ENCODE results near the gene CA9. TPM values are rescaled to one million over a fixed set of nuclear protein-coding genes. Genes with fewer than 3 reads are reported as not detected.

The CA9 gene
- total RNA-seq, 2 donors from 2014 or later, result not detected

- ATAC-seq, result no peak
- no peaks in the 10 kb centered on the region for H3K9me3 ChIP-seq (ENCODE audit: control insufficient read depth, low read length, poor library complexity, severe bottlenecking)
- peaks cover 15% of the 10 kb centered on the region for H3K4me1 Mint-ChIP-seq
- peak overlapping the region; percentile 65 for H3K27ac Mint-ChIP-seq
- no peak for DNase-seq
- H3K27me3 Mint-ChIP-seq, result no peaks in the 10 kb centered on the region
- H3K4me3 Mint-ChIP-seq, result no peak overlapping the region
- peaks cover 20% of the 10 kb centered on the region for H3K36me3 Mint-ChIP-seq (ENCODE audit: low read depth)
Measured at GRCh38 chr9:35711501-35712428, 38.0 kb downstream of the CA9 start.

- Mint-ChIP-seq H3K4me1 (peaks cover 11% of the 10 kb centered on the region), H3K4me3 (no peak overlapping the region), H3K27me3 (no peaks in the 10 kb centered on the region), H3K27ac (peak overlapping the region; percentile 79), H3K36me3 (ENCODE audit: low read depth) (peaks cover 12% of the 10 kb centered on the region)
- no peaks in the 10 kb centered on the region for H3K9me3 ChIP-seq (ENCODE audit: control insufficient read depth, low read length, poor library complexity, severe bottlenecking)
- ATAC-seq (no peak), DNase-seq (no peak)
Measured at GRCh38 chr9:35712762-35713400, 39.2 kb downstream of the CA9 start.

GRCh38 chr9:35713578-35713977 is 39.9 kb downstream of the CA9 start:
- no peaks in the 10 kb centered on the region for H3K9me3 ChIP-seq (ENCODE audit: control insufficient read depth, low read length, poor library complexity, severe bottlenecking)
- ATAC-seq (no peak), DNase-seq (no peak)
- Mint-ChIP-seq H3K4me1 (peaks cover 8% of the 10 kb centered on the region), H3K36me3 (ENCODE audit: low read depth) (peaks cover 15% of the 10 kb centered on the region), H3K27me3 (no peaks in the 10 kb centered on the region), H3K27ac (peak overlapping the region; percentile 79), H3K4me3 (no peak overlapping the region)

- Mint-ChIP-seq H3K36me3 (ENCODE audit: low read depth) (peaks cover 15% of the 10 kb centered on the region), H3K27me3 (no peaks in the 10 kb centered on the region), H3K27ac (no peak overlapping the region), H3K4me3 (no peak overlapping the region), H3K4me1 (peaks cover 8% of the 10 kb centered on the region)
- DNase-seq (no peak), ATAC-seq (no peak)
- H3K9me3 ChIP-seq (ENCODE audit: control insufficient read depth, low read length, poor library complexity, severe bottlenecking), result no peaks in the 10 kb centered on the region
Measured at GRCh38 chr9:35714123-35714522, 40.4 kb downstream of the CA9 start.

GRCh38 chr9:35714579-35715252 is 41.0 kb downstream of the CA9 start:
- DNase-seq (no peak), ATAC-seq (no peak)
- Mint-ChIP-seq H3K36me3 (ENCODE audit: low read depth) (peaks cover 15% of the 10 kb centered on the region), H3K4me1 (peaks cover 8% of the 10 kb centered on the region), H3K27ac (peak overlapping the region; percentile 16), H3K4me3 (no peak overlapping the region), H3K27me3 (no peaks in the 10 kb centered on the region)
- no peaks in the 10 kb centered on the region for H3K9me3 ChIP-seq (ENCODE audit: control insufficient read depth, low read length, poor library complexity, severe bottlenecking)

- Mint-ChIP-seq H3K27me3 (no peaks in the 10 kb centered on the region), H3K4me1 (peaks cover 8% of the 10 kb centered on the region), H3K4me3 (no peak overlapping the region), H3K36me3 (ENCODE audit: low read depth) (peaks cover 15% of the 10 kb centered on the region), H3K27ac (peak overlapping the region; percentile 63)
- H3K9me3 ChIP-seq (ENCODE audit: control insufficient read depth, low read length, poor library complexity, severe bottlenecking), result no peaks in the 10 kb centered on the region
- no peak for DNase-seq
- no peak for ATAC-seq
Measured at GRCh38 chr9:35716230-35716629, 42.5 kb downstream of the CA9 start.

- peak overlapping the region; percentile 63 for H3K27ac Mint-ChIP-seq
- H3K4me1 Mint-ChIP-seq, result peaks cover 10% of the 10 kb centered on the region
- no peak for DNase-seq
- peaks cover 23% of the 10 kb centered on the region for H3K36me3 Mint-ChIP-seq (ENCODE audit: low read depth)
- no peak for ATAC-seq
- no peak overlapping the region for H3K4me3 Mint-ChIP-seq
- H3K27me3 Mint-ChIP-seq, result no peaks in the 10 kb centered on the region
- H3K9me3 ChIP-seq (ENCODE audit: control insufficient read depth, low read length, poor library complexity, severe bottlenecking), result no peaks in the 10 kb centered on the region
Measured at GRCh38 chr9:35717132-35717870, 43.6 kb downstream of the CA9 start.

GRCh38 chr9:35718721-35719511 is 45.2 kb downstream of the CA9 start:
- DNase-seq, result no peak
- Mint-ChIP-seq H3K36me3 (ENCODE audit: low read depth) (peaks cover 23% of the 10 kb centered on the region), H3K27ac (peak overlapping the region; percentile 71), H3K4me3 (no peak overlapping the region), H3K27me3 (no peaks in the 10 kb centered on the region), H3K4me1 (peaks cover 8% of the 10 kb centered on the region)
- ATAC-seq, result peak; percentile 76
- H3K9me3 ChIP-seq (ENCODE audit: control insufficient read depth, low read length, poor library complexity, severe bottlenecking), result no peaks in the 10 kb centered on the region

GRCh38 chr9:35719546-35719945 is 45.8 kb downstream of the CA9 start:
- ATAC-seq, result no peak
- no peaks in the 10 kb centered on the region for H3K27me3 Mint-ChIP-seq
- peak overlapping the region; percentile 71 for H3K27ac Mint-ChIP-seq
- no peak for DNase-seq
- H3K4me1 Mint-ChIP-seq, result peaks cover 11% of the 10 kb centered on the region
- H3K4me3 Mint-ChIP-seq, result no peak overlapping the region
- H3K36me3 Mint-ChIP-seq (ENCODE audit: low read depth), result peaks cover 22% of the 10 kb centered on the region
- H3K9me3 ChIP-seq (ENCODE audit: control insufficient read depth, low read length, poor library complexity, severe bottlenecking), result no peaks in the 10 kb centered on the region

- H3K36me3 Mint-ChIP-seq (ENCODE audit: low read depth), result peaks cover 16% of the 10 kb centered on the region
- H3K4me1 Mint-ChIP-seq, result peaks cover 24% of the 10 kb centered on the region
- no peak for ATAC-seq
- H3K27me3 Mint-ChIP-seq, result no peaks in the 10 kb centered on the region
- no peak overlapping the region for H3K27ac Mint-ChIP-seq
- H3K9me3 ChIP-seq (ENCODE audit: control insufficient read depth, low read length, poor library complexity, severe bottlenecking), result no peaks in the 10 kb centered on the region
- DNase-seq, result no peak
- no peak overlapping the region for H3K4me3 Mint-ChIP-seq
Measured at GRCh38 chr9:35723426-35723825, 49.7 kb downstream of the CA9 start.

- Mint-ChIP-seq H3K4me1 (peaks cover 24% of the 10 kb centered on the region), H3K4me3 (no peak overlapping the region), H3K36me3 (ENCODE audit: low read depth) (peaks cover 16% of the 10 kb centered on the region), H3K27ac (no peak overlapping the region), H3K27me3 (no peaks in the 10 kb centered on the region)
- DNase-seq (no peak), ATAC-seq (no peak)
- no peaks in the 10 kb centered on the region for H3K9me3 ChIP-seq (ENCODE audit: control insufficient read depth, low read length, poor library complexity, severe bottlenecking)
Measured at GRCh38 chr9:35723908-35724307, 50.2 kb downstream of the CA9 start.

GRCh38 chr9:35725362-35725761 is 51.6 kb downstream of the CA9 start:
- H3K27ac Mint-ChIP-seq, result peak overlapping the region; percentile 84
- ATAC-seq (no peak), DNase-seq (no peak)
- H3K4me1 Mint-ChIP-seq, result peaks cover 24% of the 10 kb centered on the region
- H3K36me3 Mint-ChIP-seq (ENCODE audit: low read depth), result peaks cover 17% of the 10 kb centered on the region
- H3K27me3 Mint-ChIP-seq, result no peaks in the 10 kb centered on the region
- no peak overlapping the region for H3K4me3 Mint-ChIP-seq
- H3K9me3 ChIP-seq (ENCODE audit: control insufficient read depth, low read length, poor library complexity, severe bottlenecking), result no peaks in the 10 kb centered on the region
